Loucy (cell line): Measurements from ENCODE around the gene AGPAT2.
A peak's percentile ranks its signal among the peaks of the same experiment; 100 is the strongest.

Experiments used
- H2AFZ ChIP-seq: fragments of 200-600 bp; sonication (generic); 2 replicates; pipeline ENCODE4 v1.6.0; 2016; ENCODE audit warnings: antibody characterized with exemption, mild to moderate bottlenecking, low read length, moderate library complexity
- H3F3A ChIP-seq: fragments of 200-600 bp; 2 replicates; pipeline ENCODE4 v1.6.0; 2016; ENCODE audit warnings: antibody characterized with exemption, low read depth, mild to moderate bottlenecking
- H3K27me3 ChIP-seq: fragments of 200-600 bp; sonication (generic); 2 replicates; pipeline ENCODE4 v1.6.1; 2014; ENCODE audit warnings: low read length, mild to moderate bottlenecking; ENCODE audit not compliant: insufficient read depth, poor library complexity, severe bottlenecking
- H3K36me3 ChIP-seq: fragments of 200-600 bp; sonication (generic); 2 replicates; pipeline ENCODE4 v1.6.1; 2016; ENCODE audit warnings: low read length; ENCODE audit not compliant: insufficient read depth
- H3K4me1 ChIP-seq: fragments of 200-600 bp; sonication (generic); 2 replicates; pipeline ENCODE4 v1.5.1; 2014; ENCODE audit warnings: low read length, mild to moderate bottlenecking; ENCODE audit not compliant: insufficient read depth, poor library complexity, severe bottlenecking
- H3K4me2 ChIP-seq: fragments of 200-600 bp; sonication (generic); 2 replicates; pipeline ENCODE4 v1.6.0; 2014; ENCODE audit warnings: antibody characterized with exemption, low read length, low read depth, mild to moderate bottlenecking; ENCODE audit not compliant: poor library complexity, severe bottlenecking
- H3K4me3 ChIP-seq: fragments of 200-600 bp; sonication (generic); 2 replicates; pipeline ENCODE4 v1.5.1; 2014; ENCODE audit warnings: low read length, mild to moderate bottlenecking, mixed read lengths; ENCODE audit not compliant: poor library complexity, severe bottlenecking
- H3K79me2 ChIP-seq: fragments of 200-600 bp; sonication (generic); 2 replicates; pipeline ENCODE4 v1.6.1; 2014; ENCODE audit warnings: low read length; ENCODE audit not compliant: insufficient read depth
- H3K9ac ChIP-seq: fragments of 200-600 bp; sonication (generic); 2 replicates; pipeline ENCODE4 v1.6.0; 2014; ENCODE audit warnings: mild to moderate bottlenecking, low read depth, low read length, moderate library complexity; ENCODE audit not compliant: poor library complexity, severe bottlenecking
- H3K9me2 ChIP-seq: fragments of 200-600 bp; sonication (generic); replicated peaks from 2 replicates; pipeline ENCODE4 v1.6.1; 2016; ENCODE audit warnings: low read depth, low read length, mixed read lengths
- H3K9me3 ChIP-seq: fragments of 200-600 bp; sonication (generic); 2 replicates; pipeline ENCODE4 v1.6.1; 2014; ENCODE audit warnings: mild to moderate bottlenecking, antibody characterized with exemption, low read length, low read depth; ENCODE audit not compliant: insufficient read depth
- H4K20me1 ChIP-seq: fragments of 200-600 bp; sonication (generic); 2 replicates; pipeline ENCODE4 v1.6.0; 2014; ENCODE audit warnings: antibody characterized with exemption, low read length, mild to moderate bottlenecking; ENCODE audit not compliant: insufficient read depth, poor library complexity, severe bottlenecking
- EZH2phosphoT487 ChIP-seq: fragments of 200-600 bp; IDR thresholded peaks from 2 replicates; pipeline ENCODE4 v1.6.1; 2018; ENCODE audit warnings: antibody characterized with exemption, mild to moderate bottlenecking, moderate library complexity, borderline replicate concordance
- TF ChIP-seq, protein P1 (sequence below): fragments of 200-600 bp; sonication (generic); conservative IDR thresholded peaks from 2 replicates; pipeline ENCODE4 v1.5.1; 2014; ENCODE audit warnings: mild to moderate bottlenecking, antibody characterized with exemption, low read length

The AGPAT2 gene

DNA sequence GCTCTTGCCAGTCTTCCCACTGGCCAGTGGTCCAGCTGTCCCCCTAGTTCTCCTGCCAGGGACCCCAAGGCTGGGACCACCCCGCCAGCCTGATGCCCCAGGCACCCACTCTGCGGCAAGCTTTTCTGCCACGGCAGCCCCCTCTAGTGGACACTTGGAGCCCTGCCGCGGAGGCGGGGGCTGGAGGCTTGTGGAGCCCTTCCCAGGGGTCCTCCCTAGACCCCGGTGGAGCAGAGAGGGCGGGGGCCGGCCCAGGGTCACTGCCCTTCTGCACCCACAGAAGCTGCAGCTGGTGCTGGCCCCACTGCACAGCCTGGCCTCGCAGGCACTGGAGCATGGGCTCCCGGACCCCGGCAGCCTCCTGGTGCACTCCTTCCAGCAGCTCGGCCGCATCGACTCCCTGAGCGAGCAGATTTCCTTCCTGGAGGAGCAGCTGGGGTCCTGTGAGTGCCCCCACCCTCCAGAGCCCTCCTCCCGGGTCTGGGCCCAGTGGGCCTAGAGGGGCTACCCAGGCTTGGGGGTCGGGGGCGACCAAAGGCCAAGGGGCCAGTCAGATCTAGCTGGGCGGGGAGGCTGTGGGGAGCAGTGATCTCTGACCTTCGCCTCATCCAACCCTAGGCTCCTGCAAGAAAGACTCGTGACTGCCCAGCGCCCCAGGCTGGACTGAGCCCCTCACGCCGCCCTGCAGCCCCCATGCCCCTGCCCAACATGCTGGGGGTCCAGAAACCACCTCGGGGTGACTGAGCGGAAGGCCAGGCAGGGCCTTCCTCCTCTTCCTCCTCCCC lies 15.4 kb downstream of the AGPAT2 start:
- Histone ChIP-seq H2AFZ (no peak overlapping the region), H3K27me3 (no peaks in the 10 kb centered on the region), H3K9me2 (no peaks in the 10 kb centered on the region), H3K4me2 (no peak overlapping the region), H4K20me1 (no peaks in the 10 kb centered on the region), H3K9ac (no peak overlapping the region), H3K4me3 (no peak overlapping the region), H3K4me1 (no peaks in the 10 kb centered on the region), H3F3A (no peaks in the 10 kb centered on the region), H3K79me2 (no peaks in the 10 kb centered on the region), H3K36me3 (peaks cover 10% of the 10 kb centered on the region; the same call in 1 of the 2 replicates), H3K9me3 (no peaks in the 10 kb centered on the region)
- no peak for TF ChIP-seq EZH2phosphoT487
- TF ChIP-seq, protein P1, sequence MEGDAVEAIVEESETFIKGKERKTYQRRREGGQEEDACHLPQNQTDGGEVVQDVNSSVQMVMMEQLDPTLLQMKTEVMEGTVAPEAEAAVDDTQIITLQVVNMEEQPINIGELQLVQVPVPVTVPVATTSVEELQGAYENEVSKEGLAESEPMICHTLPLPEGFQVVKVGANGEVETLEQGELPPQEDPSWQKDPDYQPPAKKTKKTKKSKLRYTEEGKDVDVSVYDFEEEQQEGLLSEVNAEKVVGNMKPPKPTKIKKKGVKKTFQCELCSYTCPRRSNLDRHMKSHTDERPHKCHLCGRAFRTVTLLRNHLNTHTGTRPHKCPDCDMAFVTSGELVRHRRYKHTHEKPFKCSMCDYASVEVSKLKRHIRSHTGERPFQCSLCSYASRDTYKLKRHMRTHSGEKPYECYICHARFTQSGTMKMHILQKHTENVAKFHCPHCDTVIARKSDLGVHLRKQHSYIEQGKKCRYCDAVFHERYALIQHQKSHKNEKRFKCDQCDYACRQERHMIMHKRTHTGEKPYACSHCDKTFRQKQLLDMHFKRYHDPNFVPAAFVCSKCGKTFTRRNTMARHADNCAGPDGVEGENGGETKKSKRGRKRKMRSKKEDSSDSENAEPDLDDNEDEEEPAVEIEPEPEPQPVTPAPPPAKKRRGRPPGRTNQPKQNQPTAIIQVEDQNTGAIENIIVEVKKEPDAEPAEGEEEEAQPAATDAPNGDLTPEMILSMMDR = peak; percentile 80

DNA sequence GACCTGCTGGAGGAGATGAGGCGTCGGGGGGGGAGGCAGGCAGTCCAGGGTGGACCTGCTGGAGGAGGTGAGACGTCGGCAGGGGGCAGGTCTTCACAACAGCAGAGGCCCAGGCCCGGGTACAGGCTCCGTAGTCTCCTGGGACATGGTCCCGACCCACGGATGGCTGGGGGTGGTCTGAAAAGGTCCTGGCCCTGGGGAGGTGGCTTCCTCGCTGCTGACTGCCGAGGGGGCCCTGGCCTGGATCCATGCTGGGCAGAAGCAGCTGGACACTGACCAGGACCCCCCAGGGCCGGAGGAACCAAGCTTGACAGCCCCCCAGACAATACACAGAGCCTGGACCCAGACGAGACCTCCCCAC lies 16.0 kb downstream of the AGPAT2 start:
- peaks cover 10% of the 10 kb centered on the region; the same call in 1 of the 2 replicates for H3K36me3 ChIP-seq
- no peak overlapping the region for H3K4me3 ChIP-seq
- H3K9me3 ChIP-seq = no peaks in the 10 kb centered on the region
- no peak overlapping the region for H3K9ac ChIP-seq
- H3K4me1 ChIP-seq = no peaks in the 10 kb centered on the region
- H3K4me2 ChIP-seq = no peak overlapping the region
- H3K27me3 ChIP-seq = no peaks in the 10 kb centered on the region
- no peak for TF ChIP-seq EZH2phosphoT487
- TF ChIP-seq, protein P1 = no peak
- no peaks in the 10 kb centered on the region for H4K20me1 ChIP-seq
- H3K9me2 ChIP-seq = no peaks in the 10 kb centered on the region
- H3K79me2 ChIP-seq = no peaks in the 10 kb centered on the region
- no peak overlapping the region for H2AFZ ChIP-seq
- no peaks in the 10 kb centered on the region for H3F3A ChIP-seq

DNA sequence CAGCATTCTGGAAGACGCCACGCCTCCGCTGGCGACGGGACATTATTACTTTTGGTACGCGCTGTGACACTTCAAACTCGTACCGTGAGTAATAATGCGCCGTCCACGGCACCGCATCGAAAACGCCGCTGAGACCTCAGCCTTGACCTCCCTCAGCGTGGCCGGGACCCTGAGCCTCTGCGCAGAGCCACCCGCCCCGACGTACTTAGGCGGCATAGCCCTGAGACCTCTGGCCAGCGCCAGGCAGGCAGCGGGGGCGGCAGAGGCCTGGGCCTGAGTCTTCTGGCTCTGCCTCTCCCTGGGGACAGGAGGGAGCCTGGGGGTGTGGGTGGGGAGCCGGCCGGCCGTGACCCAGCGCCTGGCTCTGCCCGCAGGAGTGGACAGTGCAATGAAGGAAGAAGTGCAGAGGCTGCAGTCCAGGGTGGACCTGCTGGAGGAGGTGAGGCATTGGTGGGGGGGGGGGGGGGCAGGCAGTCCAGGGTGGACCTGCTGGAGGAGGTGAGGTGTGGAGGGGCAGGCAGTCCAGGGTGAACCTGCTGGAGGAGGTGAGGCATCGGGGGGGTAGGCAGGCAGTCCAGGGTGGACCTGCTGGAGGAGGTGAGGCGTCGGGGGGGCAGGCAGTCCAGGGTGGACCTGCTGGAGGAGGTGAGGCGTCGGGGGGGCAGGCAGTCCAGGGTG lies 16.5 kb downstream of the AGPAT2 start:
- Histone ChIP-seq H2AFZ (no peak overlapping the region), H3K79me2 (no peaks in the 10 kb centered on the region), H3K9me3 (no peaks in the 10 kb centered on the region), H3F3A (no peaks in the 10 kb centered on the region), H3K4me2 (no peak overlapping the region), H3K9me2 (no peaks in the 10 kb centered on the region), H4K20me1 (no peaks in the 10 kb centered on the region), H3K36me3 (peaks cover 10% of the 10 kb centered on the region; the same call in 1 of the 2 replicates), H3K4me3 (no peak overlapping the region), H3K4me1 (no peaks in the 10 kb centered on the region), H3K9ac (no peak overlapping the region), H3K27me3 (no peaks in the 10 kb centered on the region)
- TF ChIP-seq EZH2phosphoT487 = no peak
